GM12878 (cell line): Measurements from ENCODE around the gene CDH5.

Source experiments
- BMI1 ChIP-seq: fragments of 450-650 bp; IDR thresholded peaks from 2 replicates; pipeline ENCODE4 v1.6.1; 2016; ENCODE audit warnings: mild to moderate bottlenecking, moderate library complexity, borderline replicate concordance
- KDM1A ChIP-seq: fragments of 200-600 bp; sonication (generic); IDR thresholded peaks from 2 replicates; pipeline ENCODE4 v1.6.1; 2016; ENCODE audit warnings: borderline replicate concordance
- POLR2A ChIP-seq: IDR thresholded peaks from 2 replicates; pipeline ENCODE4 v1.6.1; 2011; ENCODE audit warnings: low read depth, mild to moderate bottlenecking, low read length
- SP1 ChIP-seq: IDR thresholded peaks from one replicate; pipeline ENCODE4 v1.6.1; 2011; ENCODE audit warnings: low read depth, low read length
- SUZ12 ChIP-seq: fragments of 200-600 bp; sonication (generic); IDR thresholded peaks from one replicate; pipeline ENCODE4 v1.6.1; 2018; ENCODE audit warnings: antibody characterized with exemption, mild to moderate bottlenecking; ENCODE audit not compliant: unreplicated experiment
- TAF1 ChIP-seq: IDR thresholded peaks from 2 replicates; pipeline ENCODE4 v1.6.1; 2011; ENCODE audit warnings: mild to moderate bottlenecking, low read depth, low read length, borderline replicate concordance
- TF ChIP-seq, protein P1 (sequence below): fragments of 150-350 bp; IDR thresholded peaks from 2 replicates; pipeline ENCODE4 v1.6.1; 2016; ENCODE audit warnings: low read depth, low read length
- TF ChIP-seq, protein P2 (sequence below): IDR thresholded peaks from 2 replicates; pipeline ENCODE4 v1.6.1; 2011; ENCODE audit warnings: borderline replicate concordance, low read depth, mild to moderate bottlenecking, moderate library complexity, low read length; ENCODE audit not compliant: insufficient read depth, poor library complexity, severe bottlenecking

- no peak for TF ChIP-seq KDM1A
- no peak for TF ChIP-seq SUZ12
- no peak for TF ChIP-seq BMI1
- TF ChIP-seq TAF1 = no peak
- TF ChIP-seq POLR2A = no peak
- TF ChIP-seq, protein P1, sequence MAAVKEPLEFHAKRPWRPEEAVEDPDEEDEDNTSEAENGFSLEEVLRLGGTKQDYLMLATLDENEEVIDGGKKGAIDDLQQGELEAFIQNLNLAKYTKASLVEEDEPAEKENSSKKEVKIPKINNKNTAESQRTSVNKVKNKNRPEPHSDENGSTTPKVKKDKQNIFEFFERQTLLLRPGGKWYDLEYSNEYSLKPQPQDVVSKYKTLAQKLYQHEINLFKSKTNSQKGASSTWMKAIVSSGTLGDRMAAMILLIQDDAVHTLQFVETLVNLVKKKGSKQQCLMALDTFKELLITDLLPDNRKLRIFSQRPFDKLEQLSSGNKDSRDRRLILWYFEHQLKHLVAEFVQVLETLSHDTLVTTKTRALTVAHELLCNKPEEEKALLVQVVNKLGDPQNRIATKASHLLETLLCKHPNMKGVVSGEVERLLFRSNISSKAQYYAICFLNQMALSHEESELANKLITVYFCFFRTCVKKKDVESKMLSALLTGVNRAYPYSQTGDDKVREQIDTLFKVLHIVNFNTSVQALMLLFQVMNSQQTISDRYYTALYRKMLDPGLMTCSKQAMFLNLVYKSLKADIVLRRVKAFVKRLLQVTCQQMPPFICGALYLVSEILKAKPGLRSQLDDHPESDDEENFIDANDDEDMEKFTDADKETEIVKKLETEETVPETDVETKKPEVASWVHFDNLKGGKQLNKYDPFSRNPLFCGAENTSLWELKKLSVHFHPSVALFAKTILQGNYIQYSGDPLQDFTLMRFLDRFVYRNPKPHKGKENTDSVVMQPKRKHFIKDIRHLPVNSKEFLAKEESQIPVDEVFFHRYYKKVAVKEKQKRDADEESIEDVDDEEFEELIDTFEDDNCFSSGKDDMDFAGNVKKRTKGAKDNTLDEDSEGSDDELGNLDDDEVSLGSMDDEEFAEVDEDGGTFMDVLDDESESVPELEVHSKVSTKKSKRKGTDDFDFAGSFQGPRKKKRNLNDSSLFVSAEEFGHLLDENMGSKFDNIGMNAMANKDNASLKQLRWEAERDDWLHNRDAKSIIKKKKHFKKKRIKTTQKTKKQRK = no peak
- TF ChIP-seq, protein P2, sequence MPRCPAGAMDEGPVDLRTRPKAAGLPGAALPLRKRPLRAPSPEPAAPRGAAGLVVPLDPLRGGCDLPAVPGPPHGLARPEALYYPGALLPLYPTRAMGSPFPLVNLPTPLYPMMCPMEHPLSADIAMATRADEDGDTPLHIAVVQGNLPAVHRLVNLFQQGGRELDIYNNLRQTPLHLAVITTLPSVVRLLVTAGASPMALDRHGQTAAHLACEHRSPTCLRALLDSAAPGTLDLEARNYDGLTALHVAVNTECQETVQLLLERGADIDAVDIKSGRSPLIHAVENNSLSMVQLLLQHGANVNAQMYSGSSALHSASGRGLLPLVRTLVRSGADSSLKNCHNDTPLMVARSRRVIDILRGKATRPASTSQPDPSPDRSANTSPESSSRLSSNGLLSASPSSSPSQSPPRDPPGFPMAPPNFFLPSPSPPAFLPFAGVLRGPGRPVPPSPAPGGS = no peak
- TF ChIP-seq SP1 = no peak
Observed at GRCh38 chr16:66322174-66322573, 44.3 kb upstream of the CDH5 start.
